ENCODE results near the gene FAM156A.
"Not testable (repeated sequence)": the region's sequence is repeated elsewhere in the genome, so short reads cannot be mapped to it uniquely, and the experiment has no call there.

FAM156A gene

GRCh38 chrX:52905531-52905930, 52.8 kb downstream of the FAM156A start:
- not testable (repeated sequence) for DNase-seq (ENCODE audit: low spot score)
